ENCODE measurements around the gene AKAP13.

DNA sequence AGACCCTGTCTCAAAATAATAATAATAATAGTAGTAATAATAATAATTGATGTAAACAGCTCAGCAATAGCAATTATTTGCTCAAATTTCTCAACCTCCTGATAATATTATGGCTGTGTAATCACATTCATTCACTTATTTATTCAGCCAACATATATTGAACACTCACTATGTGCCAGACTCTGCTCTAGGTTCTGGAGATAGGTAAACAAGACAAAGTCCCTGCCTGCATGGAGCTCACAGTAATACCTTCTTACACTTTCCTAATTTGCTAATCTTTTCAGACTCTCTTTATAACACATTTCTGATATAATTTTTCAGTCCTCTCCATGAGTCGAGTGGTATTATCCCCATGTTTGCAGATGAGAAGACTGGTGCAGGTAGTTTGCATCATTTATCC, 276.7 kb downstream of the AKAP13 start:
- TF ChIP-seq EP300 (IDR thresholded peaks at IDR 0.05) (no peak), POLR2A (IDR thresholded peaks at IDR 0.05) (no peak)
- TF ChIP-seq, protein P1, sequence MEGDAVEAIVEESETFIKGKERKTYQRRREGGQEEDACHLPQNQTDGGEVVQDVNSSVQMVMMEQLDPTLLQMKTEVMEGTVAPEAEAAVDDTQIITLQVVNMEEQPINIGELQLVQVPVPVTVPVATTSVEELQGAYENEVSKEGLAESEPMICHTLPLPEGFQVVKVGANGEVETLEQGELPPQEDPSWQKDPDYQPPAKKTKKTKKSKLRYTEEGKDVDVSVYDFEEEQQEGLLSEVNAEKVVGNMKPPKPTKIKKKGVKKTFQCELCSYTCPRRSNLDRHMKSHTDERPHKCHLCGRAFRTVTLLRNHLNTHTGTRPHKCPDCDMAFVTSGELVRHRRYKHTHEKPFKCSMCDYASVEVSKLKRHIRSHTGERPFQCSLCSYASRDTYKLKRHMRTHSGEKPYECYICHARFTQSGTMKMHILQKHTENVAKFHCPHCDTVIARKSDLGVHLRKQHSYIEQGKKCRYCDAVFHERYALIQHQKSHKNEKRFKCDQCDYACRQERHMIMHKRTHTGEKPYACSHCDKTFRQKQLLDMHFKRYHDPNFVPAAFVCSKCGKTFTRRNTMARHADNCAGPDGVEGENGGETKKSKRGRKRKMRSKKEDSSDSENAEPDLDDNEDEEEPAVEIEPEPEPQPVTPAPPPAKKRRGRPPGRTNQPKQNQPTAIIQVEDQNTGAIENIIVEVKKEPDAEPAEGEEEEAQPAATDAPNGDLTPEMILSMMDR (IDR thresholded peaks at IDR 0.05), result no peak
